ENCODE data around the gene RAB15.
"Not testable (repeated sequence)": the region's sequence is repeated elsewhere in the genome, so short reads cannot be mapped to it uniquely, and the experiment has no call there.

Gene RAB15

DNA sequence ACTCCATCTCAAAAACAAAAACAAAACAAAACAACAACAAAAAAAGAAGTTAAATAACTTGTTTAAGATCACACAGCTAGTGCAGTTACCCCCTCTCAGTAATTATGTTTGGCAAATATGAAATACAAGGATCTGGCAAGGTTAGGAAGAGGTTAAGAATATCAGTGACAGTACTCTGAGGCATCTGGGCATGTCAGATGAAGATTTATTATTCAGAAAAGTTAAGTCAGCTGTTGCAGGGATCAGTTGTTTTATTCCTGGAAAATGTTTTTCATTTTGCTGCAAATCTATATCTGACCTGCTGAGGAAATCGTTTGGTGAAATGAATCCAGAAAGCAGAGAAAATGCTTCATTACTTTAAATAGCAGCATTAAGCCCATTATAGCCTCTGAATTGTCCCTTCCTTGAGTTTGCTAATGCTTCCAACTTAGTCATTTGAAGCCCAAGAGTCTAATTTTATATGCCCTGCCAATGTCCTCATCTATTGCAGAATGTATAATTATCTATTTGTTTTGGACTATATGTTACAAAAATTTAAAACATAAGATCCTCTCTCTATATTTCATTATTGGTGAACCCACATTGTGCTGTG lies 37.7 kb downstream of the RAB15 start:
- DNase-seq, result no peak

DNA sequence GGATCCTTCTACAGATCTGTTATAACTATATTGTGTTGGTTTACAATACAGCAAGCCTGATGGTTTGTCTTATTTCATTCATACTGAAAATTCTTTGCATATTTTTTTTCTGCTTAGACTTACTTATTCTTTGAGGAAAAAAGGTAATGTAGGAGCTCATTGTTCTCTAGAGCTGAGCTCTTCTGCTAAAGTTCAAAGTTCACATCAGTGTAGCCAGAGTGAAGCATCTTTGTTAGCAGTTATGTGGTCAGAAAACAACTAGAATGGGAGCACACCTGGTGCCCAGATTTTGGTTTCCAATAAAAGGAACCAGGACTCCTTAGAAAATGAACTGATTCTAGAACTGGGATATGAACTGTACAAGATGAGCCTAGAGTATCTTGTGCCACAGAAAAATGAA lies 39.9 kb downstream of the RAB15 start:
- no peak for DNase-seq

DNA sequence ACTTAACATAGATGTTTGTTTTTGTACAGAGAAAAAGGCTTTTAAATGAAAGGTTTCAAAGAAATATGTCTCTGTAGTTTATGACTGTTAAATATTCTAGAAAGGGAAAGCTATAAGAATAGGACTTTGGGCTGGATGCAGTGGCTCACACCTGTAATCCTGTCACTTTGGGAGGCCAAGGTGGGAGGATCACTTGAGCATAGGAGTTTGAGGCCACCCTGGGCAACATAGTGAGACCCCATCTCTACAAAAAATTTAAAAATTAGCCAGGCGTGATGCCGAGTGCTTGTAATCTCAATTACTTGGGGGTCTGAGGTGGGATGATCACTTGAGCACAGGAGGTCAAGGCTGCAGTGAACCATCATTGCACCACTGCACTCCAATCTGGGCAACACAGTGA lies 41.0 kb downstream of the RAB15 start:
- DNase-seq, result no peak

DNA sequence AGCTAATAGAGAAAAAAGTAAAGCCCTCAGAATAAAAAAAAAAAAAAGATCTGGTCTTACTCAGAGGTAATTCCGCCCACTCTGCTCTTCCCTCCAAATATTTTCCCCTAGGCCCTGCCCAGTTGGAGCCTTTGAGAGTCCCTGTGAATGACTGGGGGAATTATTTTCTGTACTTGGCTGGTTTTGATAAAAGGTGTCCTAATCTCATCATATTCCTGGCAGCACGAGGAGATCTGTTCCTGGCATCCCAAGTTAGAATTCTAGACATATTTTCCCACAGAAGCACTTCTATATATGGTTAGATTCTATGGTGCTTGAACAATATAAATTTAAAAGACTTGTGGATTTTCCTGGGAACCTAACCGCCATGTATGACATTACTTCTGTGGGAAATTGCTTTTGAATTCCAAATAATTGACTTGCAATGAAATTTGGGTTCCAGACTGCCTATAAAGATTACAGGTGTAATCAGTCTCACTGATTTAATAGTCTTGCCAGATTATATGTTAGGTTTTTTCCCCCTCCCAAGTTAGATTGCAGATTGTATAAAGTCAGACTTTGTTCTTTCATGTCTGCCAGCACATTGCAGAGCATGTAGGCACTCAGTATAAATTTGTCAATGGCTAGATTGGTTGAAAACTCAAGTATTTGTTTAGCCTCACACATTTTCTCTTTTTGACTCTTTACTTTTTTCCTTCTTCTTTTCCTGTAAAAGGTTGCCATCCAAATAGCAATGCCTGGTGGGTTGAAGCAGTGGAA lies 41.9 kb downstream of the RAB15 start:
- DNase-seq, result no peak

DNA sequence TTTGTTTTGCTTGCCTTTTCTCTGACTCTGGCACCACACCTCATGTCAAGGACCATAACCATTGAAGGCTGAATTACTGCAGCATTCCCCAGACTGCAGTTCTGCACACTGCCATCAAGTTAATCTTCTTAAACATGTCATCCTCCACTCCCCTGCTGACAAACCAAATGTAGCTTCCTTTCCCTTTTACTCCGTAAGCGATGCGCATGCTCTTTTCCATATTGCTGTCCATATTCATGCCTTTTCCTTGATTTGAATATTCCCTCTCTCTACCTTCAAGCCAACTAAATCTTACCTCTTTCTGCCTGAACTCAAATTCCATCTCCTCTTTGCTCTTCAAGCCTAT lies 43.1 kb downstream of the RAB15 start:
- no peak for DNase-seq

DNA sequence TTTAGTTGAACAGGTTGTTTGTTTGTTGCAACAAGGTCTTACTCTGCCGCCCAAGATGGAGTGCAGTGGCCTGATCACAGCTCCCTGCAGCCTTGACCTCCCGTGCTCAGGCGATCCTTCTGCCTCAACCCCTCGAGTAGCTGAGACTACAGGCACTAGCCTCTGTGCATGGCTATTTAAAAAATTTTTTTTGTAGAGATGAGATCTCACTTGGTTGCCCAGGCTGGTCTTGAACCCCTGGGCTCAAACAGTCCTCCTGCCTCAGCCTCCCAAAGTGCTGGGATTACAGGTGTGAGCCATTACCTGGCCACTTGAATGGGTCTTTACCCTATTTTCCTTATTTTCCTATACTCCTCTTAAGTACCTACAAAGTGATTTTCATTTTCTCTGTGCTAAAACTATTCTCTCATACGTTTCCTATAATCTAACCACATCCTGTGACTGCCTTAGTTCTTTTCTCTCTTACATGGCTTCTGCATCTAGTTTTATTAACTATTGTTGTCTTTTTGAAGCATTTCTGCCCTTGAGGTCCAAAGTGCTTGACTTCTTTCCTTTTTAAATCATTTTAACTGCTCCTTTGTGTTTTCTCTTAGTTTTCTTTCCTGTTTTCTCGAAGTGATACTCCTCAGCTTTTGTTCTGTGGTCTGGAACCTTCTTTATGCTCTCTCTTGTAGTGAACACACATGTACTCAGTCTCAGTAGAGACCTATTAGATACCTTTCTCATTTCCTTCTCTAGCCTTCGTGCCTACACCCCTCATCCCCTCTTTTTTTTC lies 43.7 kb downstream of the RAB15 start:
- DNase-seq, result no peak

DNA sequence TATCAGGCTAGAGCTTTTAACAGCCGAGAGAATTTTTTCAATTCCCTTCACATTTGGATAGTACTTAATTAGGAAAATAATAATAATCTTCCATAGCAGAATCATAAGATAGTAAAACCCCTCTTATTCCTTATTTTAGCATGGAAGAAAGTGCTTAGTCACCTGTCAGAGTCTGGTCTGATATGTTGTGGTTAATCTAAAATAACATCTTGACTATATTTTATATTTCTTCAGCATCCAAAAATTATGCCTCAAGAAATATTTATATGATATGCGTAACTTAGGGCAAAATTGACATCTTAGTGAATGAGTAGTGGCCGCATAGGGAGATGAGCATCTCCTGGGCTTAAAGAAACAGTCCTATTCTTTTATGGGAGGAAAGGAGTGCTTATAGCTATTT lies 45.1 kb downstream of the RAB15 start:
- no peak for DNase-seq

DNA sequence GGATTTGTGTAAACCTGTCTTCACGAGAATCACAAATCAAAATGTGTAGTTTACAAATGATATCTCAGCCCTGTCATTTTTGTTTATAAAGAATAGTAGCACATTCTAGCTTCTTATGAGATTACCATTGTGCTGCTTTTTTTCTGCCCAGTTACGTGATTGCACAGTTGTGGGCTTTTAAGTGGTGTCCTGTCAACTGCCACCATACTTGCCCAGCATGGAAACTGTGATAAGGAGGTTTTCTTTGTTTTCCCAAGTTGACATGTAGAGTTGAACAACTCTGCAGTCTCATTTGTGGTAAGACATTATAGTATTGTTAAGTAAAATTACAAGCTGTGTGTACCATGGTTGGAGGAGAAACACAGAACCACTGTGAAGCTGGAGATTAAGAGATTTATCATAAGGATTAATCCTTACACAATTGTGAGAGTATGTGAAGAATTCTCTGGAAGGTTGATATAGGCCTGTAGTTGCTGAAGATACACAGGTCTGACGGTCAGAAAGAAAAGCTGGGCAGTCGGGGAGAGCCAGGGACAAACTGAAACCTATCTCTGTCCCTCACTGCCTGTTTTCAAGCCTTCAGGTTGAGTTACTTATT lies 45.6 kb downstream of the RAB15 start:
- DNase-seq, result no peak

DNA sequence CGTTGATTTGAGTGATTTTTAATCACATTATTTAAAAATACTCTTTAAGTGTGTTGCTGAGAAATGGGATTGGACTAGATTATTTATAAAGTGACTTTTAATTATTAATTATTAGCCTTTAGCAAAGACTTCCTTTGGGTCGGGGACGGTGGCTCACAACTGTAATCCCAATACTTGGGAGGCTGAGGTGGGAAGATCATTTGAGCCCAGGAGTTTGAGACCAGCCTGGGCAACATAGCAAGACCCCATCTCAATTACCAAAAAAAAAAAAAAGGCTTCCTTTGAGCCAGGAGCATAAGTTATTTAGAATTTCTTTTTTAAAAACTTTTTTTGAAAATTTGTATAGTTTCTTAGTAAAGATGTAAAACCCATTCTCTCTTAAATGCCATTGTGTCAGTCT lies 49.1 kb downstream of the RAB15 start:
- no peak for DNase-seq

DNA sequence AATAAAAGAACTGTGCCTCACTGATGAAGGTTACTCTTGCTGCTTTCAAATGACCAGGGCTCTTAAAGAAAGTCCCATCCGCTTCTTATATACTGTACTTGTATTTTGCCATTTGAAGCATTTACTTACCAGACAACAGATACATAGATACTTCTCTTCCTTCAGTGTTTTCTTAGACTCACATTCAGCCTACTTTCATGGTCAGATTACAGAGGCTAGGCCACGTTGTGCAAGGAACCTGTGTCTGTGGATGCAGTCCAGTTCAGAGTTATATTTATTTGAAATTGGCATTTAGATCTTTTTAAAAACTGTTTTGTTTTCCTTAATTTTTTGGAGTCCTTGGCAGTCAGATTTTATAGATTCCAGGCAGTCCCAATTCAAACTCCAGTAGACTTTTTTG lies 51.7 kb downstream of the RAB15 start:
- no peak for DNase-seq

DNA sequence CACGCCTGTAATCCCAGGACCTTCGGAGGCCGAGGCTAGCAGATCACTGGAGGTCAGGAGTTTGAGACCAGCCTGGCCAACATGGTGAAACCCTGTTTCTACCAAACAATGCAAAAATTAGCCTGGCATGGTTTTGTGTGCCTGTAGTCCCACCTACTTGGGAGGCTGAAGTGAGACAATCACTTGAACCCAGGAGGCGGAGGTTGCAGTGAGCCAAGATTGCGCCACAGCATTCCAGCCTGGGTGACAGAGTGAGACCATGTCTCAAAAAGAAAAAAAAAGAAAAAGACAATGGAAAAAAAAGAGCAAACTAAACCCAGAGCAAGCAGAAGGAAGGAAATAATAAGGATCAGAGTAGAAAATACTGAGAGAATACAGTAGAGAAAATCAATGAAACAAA lies 52.5 kb downstream of the RAB15 start:
- no peak for DNase-seq

DNA sequence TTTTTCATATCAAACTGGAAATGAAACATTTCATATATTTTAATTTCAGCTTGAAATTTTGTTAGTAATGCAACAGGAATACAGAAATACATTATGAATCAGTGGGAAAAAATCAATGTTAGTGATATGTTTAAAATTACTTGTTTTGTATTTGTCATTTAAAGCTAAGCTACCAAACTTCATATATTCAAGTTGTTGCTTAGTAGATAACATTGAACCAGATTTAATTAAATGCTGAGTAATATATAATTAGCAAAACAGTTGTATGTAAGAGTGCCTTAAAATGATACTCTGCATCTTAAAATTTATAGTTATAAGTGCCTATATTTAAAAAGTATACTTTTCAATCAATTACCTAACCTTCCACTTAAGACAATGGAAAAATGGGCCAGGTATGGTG lies 52.9 kb downstream of the RAB15 start:
- DNase-seq, result no peak

DNA sequence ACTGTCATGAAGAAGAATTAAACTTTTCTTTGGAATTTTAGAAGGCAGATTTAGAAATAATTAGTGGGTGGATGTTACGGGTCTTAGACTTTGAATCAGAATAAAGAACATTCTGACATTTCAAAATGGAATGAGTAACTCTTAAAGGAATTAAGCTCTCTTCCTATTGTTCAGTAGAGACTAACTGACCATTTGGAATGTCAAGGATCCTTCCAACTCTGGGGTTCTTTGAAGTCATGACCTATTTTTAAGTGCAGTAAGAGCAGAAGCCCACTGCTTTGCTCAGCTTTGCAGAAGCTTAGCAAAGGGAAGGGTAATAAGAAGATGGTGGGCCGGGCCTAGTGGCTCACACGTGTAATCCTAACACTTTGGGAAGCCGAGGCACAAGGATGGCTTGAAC lies 53.9 kb downstream of the RAB15 start:
- DNase-seq, result no peak

DNA sequence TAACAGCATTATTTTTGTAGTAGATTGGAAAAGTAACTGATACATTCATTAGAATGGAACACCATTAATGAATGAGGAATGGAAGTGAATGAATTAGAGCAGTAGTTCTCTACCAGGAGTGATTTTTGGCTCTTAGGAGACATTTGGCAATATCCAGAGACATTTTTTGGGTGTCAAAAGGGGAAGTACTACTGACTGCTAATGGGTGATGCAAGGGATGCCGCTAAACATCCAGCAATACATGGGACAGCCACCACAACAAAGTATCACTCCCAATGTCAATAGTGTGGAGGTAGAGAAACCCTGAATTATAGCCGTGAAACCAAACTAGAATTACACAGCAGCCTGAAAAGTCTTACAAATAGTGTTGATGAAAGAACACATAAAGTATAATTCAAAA lies 56.3 kb downstream of the RAB15 start:
- no peak for DNase-seq

DNA sequence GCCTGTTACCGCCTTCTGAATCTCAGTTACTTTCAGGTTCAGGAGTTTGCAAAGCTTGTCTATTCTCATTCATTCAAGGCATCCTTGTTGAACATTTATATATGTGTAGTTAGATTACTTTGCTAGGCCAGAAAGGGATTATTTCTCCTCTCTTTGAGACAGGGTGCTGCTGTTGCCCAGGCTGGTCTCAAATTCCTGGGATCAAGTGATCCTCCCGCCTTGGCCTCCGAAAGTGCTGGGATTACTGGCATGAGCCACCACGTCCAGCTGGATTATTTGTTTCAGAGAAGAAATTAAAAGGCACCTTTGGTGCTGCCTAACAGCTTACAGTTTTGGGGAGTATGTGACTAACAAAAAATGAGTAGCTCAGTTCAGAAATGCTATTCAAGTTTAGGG lies 57.1 kb downstream of the RAB15 start:
- no peak for DNase-seq

DNA sequence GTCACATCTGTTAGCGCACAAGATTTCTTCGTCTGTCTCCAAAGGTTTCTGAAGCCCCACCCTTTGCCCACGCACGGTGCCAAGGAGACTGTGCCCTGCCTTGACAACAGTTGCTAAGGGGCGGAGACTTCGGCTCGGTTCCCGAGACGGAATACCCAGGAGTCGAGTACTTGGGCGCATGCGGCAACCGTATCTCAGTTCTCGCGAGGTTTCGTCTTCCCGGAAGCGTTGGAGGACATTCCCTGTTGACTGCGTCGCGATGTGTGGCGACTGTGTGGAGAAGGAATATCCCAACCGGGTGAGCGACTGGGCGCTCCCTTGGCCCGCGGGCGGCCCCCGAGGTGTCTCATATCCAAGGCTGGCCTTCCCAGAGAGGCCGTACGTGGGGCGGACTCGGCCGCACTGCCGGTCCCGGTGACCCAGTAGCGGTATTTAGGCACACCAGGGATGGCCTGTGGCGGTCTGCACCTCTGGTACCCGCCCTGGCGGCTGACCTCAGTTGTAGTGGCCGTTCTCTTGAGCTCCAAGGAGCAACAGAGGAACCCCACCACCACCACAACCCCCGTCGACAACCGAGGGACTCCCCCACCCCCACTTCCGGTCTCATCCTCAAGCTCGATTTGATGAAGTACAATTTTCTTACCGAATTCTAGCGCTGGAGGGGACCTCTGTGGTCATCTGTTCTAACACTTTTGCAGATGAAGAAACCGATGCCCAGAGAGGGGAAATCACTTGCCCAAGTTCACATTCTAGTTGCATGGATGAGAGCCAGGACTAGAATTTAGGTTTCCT lies 57.7 kb downstream of the RAB15 start, which contains the start of gene CHURC1:
Gene CHURC1, plus strand, starts transcription at position 219 of the 792 bp plus-strand sequence. Its CDS starts 41 bp downstream, at position 260.
- DNase-seq, result peak; percentile 98

DNA sequence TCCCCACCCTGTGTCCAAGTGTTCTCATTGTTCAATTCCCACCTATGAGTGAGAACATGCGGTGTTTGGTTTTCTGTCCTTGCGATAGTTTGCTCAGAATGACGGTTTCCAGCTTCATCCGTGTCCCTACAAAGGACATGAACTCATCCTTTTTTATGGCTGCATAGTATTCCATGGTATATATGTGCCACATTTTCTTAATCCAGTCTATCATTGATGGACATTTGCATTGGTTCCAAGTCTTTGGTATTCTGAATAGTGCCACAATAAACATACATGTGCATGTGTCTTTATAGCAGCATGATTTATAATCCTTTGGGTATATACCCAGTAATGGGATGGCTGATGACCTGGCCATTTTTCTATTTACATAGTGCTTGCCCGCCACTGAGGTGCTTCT lies 58.7 kb downstream of the RAB15 start:
- DNase-seq, result not testable (repeated sequence)

DNA sequence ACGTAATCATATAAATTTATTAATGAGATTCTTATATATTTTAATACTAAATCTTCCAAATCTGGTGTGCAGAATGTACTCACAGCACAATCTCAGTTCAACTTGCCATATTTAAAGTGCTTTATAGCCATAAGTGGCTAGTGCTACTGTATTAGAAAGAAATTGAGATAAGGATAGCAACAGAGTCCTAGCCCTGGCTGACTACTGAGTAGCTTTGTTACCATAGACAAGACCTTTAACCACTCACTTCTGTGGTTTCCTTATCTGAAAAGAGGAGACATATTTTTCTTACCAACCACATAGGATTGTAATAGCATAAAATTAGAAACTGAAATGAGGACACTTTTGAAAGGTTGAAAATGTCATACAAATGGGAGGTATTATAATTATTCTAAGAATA lies 59.9 kb downstream of the RAB15 start:
- DNase-seq, result no peak

DNA sequence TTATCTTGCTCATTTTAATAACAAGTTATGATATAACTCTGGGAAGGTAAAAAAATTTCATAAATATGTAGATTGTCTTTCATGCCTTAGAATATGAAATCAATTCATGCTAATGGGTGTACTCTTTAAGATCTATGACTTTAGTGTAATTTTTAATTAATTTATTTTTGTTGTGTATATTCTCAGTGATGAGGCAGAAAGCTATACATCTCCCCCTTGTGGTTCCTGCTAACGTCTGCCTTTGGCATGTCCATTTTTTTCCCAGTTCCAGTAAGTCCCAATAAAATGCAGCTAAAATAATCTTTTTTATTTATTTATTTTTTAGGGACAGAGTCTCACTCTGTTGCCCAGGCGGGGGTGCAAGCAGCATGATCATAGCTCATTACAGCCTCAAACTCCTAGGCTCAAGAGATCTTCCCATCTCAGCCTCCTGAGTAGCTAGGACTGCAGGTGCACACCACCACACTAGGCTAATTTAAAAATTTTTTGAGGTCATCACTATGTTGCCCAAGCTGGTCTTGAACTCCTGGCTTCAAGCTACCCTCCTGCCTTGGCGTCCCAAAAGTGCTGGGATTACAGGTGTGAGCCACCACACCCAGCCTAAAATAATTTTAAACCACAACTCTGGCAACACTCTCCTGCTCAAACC lies 61.2 kb downstream of the RAB15 start:
- DNase-seq, result no peak

DNA sequence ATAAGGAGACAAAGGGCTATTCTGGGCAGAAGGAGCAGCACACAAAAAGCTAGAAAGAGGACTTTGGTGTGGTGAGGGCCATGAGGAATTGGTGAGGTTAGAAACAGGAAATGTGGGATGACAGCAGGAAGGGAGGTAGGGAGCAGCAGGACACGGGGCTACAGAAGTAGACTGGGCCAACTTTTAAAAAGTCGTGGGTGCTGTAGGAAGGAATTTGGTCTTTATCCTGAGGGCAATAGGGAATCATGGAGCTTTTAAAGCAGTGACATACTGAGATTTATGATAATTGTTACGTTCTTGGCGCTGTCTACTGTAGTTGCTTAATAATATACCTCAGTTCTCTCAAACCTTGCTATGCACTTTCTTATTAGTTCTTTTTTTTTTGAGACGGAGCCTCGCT lies 66.1 kb downstream of the RAB15 start:
- no peak for DNase-seq

DNA sequence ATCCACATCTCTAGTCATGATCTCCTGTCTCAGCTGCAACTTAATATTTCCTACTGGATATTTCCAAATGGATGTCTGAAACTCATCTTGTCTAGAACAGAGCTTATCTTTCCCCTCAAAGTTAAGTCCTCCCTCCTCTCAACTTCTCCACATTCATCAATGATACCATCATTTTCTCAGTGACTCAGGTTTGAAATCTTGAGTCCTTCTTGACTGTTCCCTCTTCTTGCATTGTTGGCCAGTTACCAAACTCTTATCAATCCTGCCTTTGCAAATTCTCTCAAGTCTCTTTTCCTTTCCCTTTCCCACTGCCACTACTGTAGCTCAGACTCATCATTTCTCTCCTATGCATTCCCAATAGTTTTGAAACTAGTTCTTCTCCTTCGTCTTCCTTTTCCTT lies 72.2 kb downstream of the RAB15 start:
- no peak for DNase-seq

Measured in activated CD4-positive, alpha-beta T cell treated with anti-CD3 and anti-CD28 coated beads, Interleukin-2, amount 50 U/mL, for 4 hours (primary cell).